T-helper 2 cell (primary cell): Measurements from ENCODE around the gene ANKRD13C.
"Not testable (repeated sequence)": the region's sequence is repeated elsewhere in the genome, so short reads cannot be mapped to it uniquely, and the experiment has no call there.

Experiments
- DNase-seq, 5 experiments: peaks; one replicate each; pipeline versions ENCODE4 v3.0.0 to v3.0.0-alpha.2; 2012 to 2022
- total RNA-seq, 2 donors: gene quantifications; one replicate each; lab custom pipeline; 2026; lab: John Stamatoyannopoulos, UW

The ANKRD13C gene
- 62.7 to 64.7 reads per million in 2 donors for total RNA-seq

DNA sequence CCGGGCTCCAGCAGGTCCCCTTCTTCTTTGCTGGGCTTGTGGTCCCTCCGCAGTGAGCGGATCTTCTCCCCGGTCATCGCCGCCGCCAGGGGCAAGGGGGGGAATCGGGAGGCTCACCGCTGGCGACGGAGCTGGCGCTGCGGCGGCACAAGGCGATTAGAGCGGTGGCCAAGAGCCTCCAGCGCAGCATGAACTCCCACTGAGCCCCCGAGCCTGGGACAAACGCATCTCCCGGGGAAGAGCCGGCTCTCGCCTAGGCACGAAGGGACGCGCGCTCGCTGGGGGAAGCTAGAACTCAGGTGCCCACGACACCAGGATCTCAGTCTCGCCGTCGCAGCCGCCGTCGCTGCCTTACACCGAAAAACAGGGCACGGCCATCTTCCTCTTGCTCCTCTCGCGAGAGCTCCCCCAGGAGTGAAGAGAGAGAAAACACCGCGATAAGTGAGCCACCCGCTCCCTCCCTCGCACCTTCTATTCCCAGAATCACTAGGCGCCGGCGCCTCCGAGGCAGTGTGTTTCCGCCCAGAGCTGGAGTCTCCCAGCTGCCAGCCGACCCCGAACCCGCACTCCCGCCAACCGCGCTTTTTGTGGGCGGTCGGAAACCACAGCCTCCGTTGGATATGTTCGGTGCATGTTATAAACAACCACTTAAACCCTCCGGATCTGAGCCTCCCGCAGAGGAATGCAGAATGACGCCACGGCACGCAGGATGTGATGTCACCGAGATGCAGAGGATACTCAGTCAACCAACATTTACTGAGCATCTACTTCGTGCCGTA lies at the start of gene ANKRD13C:
ANKRD13C (minus strand) TSS at position 391 of the 779 bp plus-strand sequence; CDS start at position 77, 314 bp downstream.
- peak; percentile 65 to 97 (median 86) for DNase-seq

DNA sequence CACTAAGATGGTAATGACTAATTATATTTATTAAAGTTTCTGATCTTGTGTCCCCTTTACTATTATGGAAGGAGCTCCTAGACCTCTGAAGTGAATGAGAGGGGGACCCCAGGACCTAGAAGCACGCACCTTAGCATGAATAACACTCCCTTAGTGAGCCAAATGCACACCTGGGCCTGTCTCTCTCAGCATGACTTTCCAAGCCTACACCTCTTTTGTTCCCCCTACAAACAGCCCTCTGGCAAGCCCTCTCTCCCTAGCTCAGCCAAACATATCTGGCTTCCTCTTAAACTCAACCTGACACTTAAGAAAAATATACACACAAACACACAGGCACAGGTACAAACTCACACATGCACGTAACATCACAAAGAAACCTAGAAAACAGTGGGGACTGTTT lies 49.2 kb upstream of the ANKRD13C start:
- DNase-seq: no peak

GRCh38 chr1:70401974-70402373 lies 47.5 kb upstream of the ANKRD13C start:
- no peak for DNase-seq

DNA sequence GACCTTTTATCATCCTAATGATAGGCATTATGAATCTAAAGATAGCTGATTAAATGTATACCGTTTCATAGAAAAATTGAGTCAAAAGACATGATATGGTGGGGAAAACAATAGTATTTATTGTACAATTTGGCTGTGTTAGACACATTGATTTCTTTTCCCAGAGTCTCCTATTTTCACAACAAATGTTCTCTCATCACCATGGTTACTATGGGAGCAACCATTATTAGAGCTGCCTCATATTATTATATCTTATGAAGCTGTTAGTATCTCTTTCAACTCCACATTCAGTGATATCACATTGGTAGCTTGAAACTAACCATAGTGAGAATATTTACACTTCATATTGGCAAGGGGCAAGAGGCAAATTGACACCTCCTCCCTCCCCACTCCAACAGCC lies 45.8 kb upstream of the ANKRD13C start:
- DNase-seq: no peak

DNA sequence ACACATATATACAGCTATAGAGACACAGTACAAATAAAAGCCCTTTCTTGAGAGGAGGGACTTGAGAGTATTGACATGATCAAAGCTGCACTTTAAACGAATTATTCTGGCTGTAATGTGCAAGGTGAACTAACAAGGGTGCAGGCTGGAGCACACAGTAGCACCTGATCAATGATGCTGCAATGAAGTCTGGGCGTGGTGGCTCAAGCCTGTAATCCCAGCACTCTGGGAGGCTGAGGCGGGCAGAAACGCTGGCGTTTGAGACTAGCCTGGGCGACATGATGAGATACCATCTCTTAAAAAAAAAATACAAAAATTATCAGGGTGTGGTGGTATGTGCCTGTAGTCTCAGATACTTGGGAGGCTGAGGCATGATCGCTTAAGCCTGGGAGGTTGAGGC lies 42.5 kb upstream of the ANKRD13C start:
- DNase-seq: no peak

DNA sequence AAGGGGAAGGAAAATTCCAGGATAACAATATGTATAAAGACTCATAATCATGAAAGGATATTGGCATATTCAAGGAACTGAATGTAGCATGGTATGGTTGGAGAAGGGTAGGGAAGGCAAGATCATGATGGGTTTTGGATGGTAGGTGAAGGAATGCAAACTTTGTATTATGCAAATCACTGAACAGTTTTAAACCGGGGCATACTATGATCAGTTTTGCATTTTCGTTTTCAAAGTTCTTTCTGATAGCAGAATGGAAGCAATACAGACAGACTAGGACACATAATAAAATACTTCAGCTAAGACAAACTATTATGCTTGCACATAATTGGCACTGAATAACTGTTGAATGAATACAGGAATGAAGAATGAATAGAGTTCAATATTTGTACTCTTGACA lies 42.1 kb upstream of the ANKRD13C start:
- DNase-seq: no peak

GRCh38 chr1:70392626-70393025 lies 38.1 kb upstream of the ANKRD13C start:
- no peak for DNase-seq

GRCh38 chr1:70387507-70387906 lies 33.0 kb upstream of the ANKRD13C start:
- DNase-seq: no peak

DNA sequence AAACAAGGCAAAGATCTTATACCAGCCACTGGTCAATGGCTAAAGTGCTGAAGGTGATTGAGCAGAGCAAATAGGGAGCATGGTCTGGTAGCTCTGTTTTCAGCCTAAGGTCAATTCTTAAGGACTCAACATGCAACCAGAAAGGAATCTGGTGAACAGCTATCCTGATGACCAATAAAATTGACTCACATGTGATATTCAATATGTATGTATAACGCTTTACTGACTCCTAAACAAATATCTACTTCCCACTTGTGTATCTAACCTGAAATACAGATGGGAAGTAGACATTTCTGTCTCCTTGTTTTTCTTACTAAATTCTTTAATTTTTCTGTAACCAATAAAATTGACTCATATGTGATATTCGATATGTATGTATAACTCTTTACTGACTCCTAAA lies 31.6 kb upstream of the ANKRD13C start:
- no peak for DNase-seq

DNA sequence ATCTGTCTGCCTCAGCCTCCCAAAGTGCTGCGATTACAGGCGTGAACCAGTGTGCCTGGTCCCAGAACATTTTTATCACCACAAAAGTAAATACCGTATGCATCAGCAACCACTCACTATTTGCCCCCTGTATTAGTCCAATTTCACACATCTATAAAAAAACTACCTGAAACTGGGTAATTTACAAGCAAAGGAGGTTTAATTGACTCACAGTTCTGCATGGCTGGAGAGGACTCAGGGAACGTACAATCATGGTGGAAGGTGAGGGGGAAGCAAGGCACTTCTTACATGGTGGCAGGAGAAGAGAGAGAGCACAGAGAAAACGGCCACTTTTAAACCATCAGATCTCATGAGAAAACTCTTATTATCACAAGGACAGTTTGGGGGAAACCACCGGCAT lies 31.0 kb upstream of the ANKRD13C start:
- DNase-seq: no peak

DNA sequence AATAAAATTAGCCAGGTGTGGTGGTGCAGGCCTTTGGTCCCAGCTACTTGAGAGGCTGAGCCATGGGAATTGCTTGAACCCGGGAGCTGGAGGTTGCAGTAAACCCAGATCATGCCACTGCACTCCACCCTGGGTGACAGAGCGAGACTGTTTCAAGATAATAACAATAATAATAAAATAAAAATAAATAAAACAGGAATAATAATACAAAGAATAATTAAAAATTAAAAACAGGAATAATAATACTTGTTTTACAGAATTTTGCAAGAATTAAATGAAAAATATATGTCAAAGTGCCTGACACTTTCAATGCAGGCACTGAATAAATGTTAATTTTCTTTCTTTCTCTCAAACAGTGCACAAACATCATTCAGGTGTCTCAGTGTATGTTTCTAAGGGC lies 30.0 kb upstream of the ANKRD13C start:
- no peak for DNase-seq

GRCh38 chr1:70383483-70383882 lies 29.0 kb upstream of the ANKRD13C start:
- no peak for DNase-seq

DNA sequence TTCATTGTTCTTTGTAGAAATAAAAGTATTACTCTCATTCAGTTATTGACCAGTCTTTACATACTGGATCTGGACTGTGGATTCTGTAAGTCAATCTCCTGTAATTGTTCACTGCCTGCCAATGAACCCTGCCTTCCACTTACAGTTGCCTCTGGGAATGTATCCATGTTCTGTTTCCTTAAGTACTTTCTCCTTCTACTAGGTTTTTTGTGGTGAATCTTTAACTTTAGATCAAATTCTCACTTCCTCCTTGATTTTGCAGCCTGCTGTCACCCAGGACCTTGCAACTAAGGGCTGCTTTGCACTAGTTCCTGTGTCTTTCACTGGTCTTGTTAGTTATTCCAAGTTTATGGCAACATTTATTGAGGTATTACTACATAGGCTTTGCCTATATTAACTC lies 28.2 kb upstream of the ANKRD13C start:
- no peak for DNase-seq

DNA sequence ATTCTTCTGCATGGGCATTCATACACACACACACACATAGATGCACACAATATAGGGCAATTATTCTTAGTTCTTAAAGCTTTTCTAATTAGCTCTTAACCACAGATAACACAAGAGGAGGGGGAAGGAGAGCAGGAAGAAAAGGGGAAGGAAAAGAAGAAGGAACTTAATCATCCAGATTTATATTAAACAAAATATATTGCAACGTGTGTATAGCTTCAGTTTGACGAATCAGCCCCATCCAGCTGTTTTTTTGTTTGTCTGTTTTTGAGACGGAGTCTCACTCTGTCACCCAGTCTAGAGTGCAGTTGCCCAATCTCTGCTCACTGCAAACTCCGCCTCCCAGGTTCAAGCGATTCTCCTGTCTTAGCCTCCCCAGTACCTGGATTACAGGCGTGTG lies 21.7 kb upstream of the ANKRD13C start:
- no peak for DNase-seq

- not testable (repeated sequence) for DNase-seq
These were observed 19.1 kb upstream of the ANKRD13C start for GRCh38 chr1:70373580-70373979.

DNA sequence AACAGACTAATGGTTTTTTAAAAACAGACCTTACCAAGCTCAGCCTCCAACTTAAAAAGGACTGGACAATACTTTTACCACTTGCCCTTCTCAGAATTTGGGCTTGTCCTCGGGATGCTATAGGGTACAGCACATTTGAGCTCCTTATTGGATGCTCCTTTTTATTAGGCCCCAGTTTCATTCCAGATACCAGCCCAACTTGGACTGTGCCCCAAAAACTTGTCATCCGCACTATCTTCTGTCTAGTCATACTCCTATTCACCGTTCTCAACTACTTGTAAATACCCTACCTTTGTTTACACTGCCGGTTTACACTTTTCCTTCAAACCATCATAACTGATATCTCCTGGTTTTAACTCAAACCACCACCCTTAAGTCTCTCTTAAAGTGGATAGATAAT lies 17.9 kb upstream of the ANKRD13C start:
- no peak for DNase-seq

- not testable (repeated sequence) for DNase-seq
These were observed 17.1 kb upstream of the ANKRD13C start for GRCh38 chr1:70371586-70371985.

GRCh38 chr1:70367397-70367796 lies 12.9 kb upstream of the ANKRD13C start:
- not testable (repeated sequence) for DNase-seq

GRCh38 chr1:70366997-70367396 lies 12.5 kb upstream of the ANKRD13C start:
- not testable (repeated sequence) for DNase-seq

GRCh38 chr1:70366425-70366952 lies 12.0 kb upstream of the ANKRD13C start:
- not testable (repeated sequence) for DNase-seq

DNA sequence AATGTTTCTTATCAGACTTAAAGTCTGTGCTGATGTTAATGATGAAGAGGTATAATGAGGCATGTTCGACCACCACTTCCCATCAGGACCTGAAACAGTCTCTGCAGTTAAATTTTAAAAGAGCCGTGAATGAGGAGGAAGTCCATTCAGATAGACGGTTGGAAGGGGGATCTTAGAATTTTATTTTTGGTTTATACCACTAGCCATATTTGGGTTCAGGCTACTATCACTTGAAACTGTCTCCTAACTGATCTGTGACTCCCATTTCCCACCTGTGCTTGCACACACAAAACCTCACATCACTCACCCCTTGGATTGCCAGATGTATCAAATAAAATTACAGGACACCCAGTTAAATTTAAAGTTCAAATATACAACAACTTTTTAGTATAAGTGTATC lies 9.9 kb upstream of the ANKRD13C start:
- no peak for DNase-seq

DNA sequence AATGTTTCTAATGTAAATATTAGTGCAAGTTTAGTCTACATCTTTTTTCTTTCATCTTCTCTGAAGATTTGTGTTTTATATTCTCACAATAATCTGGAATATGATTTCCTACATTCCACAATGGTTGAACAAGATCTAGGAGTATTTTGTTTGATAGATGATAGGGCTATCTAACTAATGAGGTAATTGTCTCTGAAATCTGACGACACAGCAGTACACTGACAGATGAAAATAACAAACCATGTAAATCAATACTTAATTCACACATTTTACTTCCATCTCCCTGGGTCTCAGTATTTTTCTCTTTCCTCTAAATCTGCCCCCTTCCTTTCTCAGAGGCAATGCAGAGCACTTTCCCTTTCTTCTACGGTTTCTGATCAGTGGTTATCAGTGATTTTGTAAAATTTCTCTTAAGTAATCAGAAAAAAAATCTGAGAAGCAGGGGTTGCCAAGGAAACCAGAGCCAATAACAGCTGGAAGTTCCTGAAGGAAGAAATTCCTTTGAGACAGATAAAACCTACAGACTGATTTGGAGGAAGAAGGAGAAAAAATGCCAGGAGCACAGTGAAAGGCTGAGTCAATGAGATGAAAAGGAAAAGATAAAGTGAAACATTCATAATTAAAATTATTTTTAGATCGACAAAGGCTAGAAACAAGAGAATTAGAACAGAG lies 7.3 kb upstream of the ANKRD13C start:
- DNase-seq: no peak

DNA sequence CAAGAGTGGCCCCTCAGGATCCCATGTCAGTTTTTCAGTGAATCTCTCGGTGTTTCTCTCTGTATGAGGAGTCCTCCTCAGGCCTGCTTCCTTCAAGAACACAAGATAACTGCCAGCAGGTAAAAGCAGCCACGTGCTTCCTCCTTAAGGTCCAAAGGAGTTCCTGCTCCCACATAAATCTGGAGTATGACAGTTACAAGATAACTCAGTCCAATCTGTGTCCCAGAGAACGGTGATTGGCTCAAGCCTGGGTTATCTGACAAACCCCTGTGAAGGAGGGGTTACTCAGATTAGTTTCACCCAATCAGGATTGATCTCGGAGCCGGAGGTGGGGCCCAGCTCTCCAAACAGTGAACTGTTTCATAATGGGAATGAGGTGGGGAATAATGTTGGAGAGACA lies 5.8 kb upstream of the ANKRD13C start:
- DNase-seq: no peak
